GM18507 (cell line): ENCODE measurements around the gene ITGB2.
"Not testable (repeated sequence)": the region's sequence is repeated elsewhere in the genome, so short reads cannot be mapped to it uniquely, and the experiment has no call there.

Experiments
- DNase-seq: peaks from one replicate; pipeline ENCODE4 v3.0.0; 2011; ENCODE audit warnings: low read depth; ENCODE audit not compliant: insufficient read length; ENCODE audit errors: extremely low spot score
- FAIRE-seq: peaks from 2 replicates; lab custom pipeline; 2011; peaks lifted over from hg19 to GRCh38; lab: Jason Lieb, UNC

The ITGB2 gene

GRCh38 chr21:44929799-44930542 lies 9.3 kb upstream of the ITGB2 start:
- DNase-seq, result no peak
- FAIRE-seq, result peak; percentile 76

- peak; percentile 59 for FAIRE-seq
- no peak for DNase-seq
Measured at GRCh38 chr21:44929242-44929798, 8.6 kb upstream of the ITGB2 start.

- FAIRE-seq, result peak; percentile 63
- DNase-seq, result not testable (repeated sequence)
Measured at GRCh38 chr21:44928500-44929241, 8.0 kb upstream of the ITGB2 start.

DNA sequence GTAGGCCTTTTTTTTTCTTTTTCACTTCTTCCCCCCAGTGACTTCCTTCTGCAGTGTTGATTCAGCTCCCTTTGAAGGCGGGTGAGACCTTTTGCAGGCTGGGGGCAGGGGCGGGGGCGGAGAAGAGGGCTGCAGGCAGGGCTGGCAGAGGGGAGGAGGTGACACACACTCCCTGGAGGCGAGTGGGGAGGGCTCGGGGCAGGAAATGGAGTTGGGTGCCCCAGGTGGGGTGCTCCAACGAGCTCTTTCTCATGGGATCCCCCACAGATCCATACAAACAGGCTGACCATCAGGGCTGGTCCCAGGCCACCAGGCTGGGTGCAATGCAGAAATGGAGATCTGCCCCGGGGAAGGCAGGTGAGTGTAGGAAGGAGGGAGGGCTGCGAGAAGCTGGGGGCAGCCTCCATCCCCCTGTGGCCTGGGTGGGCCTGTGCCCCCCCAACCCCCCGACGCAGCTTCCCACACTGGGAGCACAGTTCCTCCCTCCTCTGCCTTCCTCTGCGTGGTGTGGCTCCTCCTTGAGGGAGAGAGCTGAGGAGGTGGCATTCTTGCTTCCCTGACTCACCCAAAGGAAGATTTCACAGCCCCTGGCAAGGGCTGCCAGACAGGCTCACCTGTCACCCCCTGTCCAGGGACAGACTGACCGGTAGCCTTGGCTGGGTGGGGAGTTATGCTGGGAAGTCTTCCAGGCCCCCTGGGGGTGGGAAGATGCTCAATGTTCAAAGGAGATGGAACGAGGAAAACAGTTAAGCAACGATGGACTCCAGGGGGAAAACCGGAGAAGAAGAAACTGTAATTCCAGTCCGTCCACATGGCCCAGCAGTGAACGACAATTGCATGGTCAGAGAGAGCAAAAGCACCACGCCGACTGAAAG lies 7.1 kb upstream of the ITGB2 start:
- no peak for DNase-seq
- FAIRE-seq, result peak; percentile 95

- FAIRE-seq, result no peak
Measured at GRCh38 chr21:44927259-44927586, 6.5 kb upstream of the ITGB2 start.

DNA sequence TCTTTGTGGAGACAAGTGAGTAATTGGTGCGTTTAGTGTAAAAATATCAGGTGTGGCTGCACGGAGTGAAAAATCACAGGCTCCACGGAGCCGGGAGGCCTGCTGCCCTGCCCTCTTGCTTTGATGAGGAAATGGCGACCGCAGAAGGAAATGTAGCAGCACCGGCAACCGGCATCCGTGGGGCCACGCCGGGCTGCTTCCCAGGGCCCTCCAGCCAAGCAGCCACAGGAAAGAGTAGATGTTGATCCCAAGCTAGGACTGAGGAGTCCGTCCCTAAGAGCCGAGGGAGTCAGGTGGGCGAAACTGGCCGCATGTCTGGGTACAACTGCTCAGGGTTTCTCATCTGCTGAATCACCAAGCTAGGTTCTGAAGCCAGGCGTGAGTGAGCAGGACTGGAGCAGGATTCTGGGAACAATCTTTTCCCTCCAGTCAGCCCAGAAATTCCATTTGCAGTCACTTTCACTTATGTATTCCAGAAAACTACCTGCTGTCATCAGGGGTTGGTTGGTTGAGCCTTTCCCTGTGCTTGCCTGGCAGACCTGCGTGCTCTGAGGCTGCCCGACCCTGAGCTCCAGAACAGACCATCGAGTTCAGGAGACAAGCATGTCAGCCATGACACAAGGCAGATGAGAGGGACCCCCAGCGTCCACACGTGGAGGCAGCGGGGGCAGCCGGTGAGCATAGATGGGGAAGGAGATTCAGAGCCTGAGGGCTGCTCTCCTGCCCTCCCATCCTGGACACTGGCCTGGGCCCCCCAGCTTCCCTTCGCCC lies 5.8 kb upstream of the ITGB2 start:
- no peak for DNase-seq
- peak; percentile 47 for FAIRE-seq

More at GRCh38 chr21:44927259-44927586, 6.5 kb upstream of the ITGB2 start:
- no peak for DNase-seq

- DNase-seq (no peak), FAIRE-seq (peak; percentile 5)
Measured at GRCh38 chr21:44925378-44925755, 4.7 kb upstream of the ITGB2 start.

DNA sequence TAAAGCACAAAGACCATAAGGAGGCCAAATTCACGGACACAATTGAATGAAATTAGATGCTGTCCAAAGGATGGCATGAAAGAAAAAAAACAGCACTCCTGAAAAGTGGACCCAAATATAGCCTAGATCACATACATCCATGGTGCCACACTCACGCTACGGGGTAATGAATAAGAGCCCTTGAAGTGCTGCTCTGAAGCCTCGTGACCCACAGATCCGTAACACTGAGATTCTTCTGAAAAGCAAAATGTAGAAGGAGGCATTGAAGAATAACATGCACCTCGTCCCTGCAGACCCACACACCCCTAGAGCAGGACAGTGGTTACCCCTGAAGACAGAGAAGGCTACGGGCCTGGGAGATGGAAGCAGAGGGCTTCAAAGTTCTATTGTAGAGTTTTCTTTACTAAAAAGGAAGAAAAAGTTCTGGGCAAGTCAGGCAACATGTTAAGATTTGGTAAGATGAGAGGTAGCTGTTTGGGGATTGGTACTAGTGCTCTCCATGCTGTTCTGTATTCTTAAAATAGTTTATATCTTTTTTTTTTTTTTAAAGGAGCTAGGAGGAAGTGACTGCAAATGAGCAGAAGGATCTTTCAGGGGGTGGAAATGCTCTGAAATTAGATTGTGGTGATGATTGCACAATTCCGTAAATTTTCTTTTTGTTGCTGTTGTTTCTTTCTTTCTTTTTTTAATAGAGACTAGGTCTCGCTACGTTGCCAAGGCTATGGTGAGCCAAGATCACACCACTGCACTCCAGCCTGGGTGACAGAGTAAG lies 4.1 kb upstream of the ITGB2 start:
- FAIRE-seq (no peak), DNase-seq (no peak)

DNA sequence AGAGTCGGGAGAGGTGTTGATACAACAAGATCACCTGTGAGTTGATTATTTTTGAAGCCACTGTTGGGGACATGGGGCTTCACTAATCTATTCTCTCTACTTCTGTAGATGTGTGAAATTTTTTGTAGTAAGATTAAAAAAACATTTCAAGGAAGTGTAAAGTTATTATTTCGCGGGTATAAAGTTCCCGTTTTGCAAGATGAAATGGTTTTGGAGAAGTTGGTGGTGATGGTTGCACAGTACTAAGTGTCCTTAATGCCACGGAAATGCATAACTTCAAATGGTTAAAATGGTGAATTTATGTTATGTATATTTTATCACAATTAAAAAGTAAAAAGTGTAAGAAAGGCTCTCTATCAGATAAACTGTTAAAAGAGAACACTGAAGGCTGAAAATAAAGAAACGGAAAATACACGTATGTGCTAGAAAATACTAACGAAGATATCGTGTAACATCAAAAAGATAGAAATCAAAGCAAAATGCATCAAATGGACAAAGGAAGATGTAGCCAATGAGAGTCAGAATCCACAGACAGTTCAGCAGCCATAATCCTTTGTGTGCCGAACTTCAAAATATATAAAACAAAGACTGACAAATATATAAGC lies 2.9 kb upstream of the ITGB2 start:
- DNase-seq, result no peak

GRCh38 chr21:44921928-44922327 lies 1.2 kb upstream of the ITGB2 start:
- FAIRE-seq (no peak), DNase-seq (no peak)

More for the DNA sequence above, 2.9 kb upstream of the ITGB2 start:
- no peak for FAIRE-seq

GRCh38 chr21:44919913-44920693 lies 596 bp downstream of the ITGB2 start:
- no peak for DNase-seq
- peak; percentile 53 for FAIRE-seq

DNA sequence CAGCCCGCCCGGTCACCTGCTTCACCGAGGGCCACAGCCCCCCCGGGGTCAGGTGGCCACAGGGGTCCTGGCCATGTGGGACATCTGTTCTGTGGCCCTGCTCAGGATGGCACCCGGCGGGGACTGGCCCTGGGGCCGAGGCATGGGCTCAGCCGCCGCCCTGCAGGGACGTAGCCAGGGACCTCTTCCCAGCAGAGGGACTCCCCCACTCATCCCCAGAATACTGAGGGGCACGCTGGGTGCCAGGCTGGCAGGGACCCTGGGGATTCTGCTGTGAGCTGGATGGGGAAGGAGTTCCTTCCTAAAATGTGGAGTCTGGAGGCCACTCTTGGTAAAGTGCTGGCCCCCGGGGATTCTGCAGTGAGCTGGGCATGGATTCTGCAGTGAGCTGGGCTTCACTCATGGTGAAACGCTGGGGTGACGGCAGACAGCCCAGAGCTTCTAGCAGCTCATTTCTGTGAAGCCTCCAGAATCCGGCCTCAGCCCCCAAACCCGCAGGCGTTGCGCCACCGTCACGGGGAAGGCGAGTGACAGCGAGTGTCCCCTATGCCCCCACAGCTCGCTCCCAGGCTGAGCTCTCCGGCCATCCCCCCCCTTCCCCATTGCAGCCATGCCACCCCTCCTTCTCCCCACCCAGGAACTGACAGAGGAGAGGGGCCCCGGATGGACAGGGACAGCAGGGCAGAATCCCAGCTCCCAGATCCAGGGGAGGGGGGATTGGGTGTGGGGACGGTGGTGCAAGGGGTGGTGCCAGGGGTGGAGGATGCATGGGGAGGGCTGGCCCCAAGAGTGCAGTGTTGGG lies 1.4 kb downstream of the ITGB2 start:
- no peak for DNase-seq
- no peak for FAIRE-seq

- no peak for FAIRE-seq
- no peak for DNase-seq
Measured at GRCh38 chr21:44918581-44919033, 2.1 kb downstream of the ITGB2 start.

GRCh38 chr21:44918107-44918470 lies 2.6 kb downstream of the ITGB2 start:
- DNase-seq, result no peak

GRCh38 chr21:44917446-44918106 lies 3.1 kb downstream of the ITGB2 start:
- DNase-seq, result no peak
- no peak for FAIRE-seq

More at GRCh38 chr21:44918107-44918470, 2.6 kb downstream of the ITGB2 start:
- no peak for FAIRE-seq

DNA sequence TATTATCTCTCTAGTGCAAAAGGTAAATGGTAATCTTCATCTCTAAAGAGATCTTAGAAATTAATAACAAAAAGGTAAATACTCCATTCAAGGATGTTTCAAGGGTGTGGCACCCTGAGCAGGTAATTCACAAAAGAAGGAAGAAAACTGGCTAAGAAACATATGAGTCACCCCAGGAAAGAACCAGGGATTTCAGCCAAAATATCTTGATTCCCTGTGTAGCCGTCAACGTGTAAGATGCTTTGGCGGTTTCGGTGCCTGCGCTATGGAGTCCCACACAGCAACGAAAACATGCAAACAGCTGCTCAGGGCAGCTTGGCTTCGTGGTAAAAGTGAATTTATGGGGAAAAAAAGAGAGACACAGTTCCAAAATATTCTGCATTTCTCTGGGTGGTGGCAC lies 3.7 kb downstream of the ITGB2 start:
- no peak for FAIRE-seq
- DNase-seq, result no peak
